ENCODE data around the gene ASXL3. TPM values are rescaled to one million over a fixed set of nuclear protein-coding genes. Genes with fewer than 3 reads are reported as not detected.

ASXL3 gene
- total and polyA plus RNA-seq, 7 donors = 0.01 to 0.41 (median 0.15) TPM; not detected in 2

GRCh38 chr18:33540392-33540791 is 37.6 kb upstream of the ASXL3 start:
- Histone ChIP-seq H3K4me3 (no peak overlapping the region), H3K9me3 (peaks cover 3% of the 10 kb centered on the region), H3K4me1 (no peaks in the 10 kb centered on the region), H3K36me3 (ENCODE audit: insufficient read depth in 1 of 2, low read depth in 1 of 2) (no peaks in the 10 kb centered on the region), H3K27ac (no peak overlapping the region), H3K27me3 (ENCODE audit: insufficient read depth in 3 of 3, low read length in 2 of 3) (no peaks in the 10 kb centered on the region)
- intact Hi-C loops (cut with DNase I) = no loop called here
- no peak for TF ChIP-seq CTCF (IDR thresholded peaks at IDR 0.05)
- DNase-seq (no peak), ATAC-seq (no peak)
- WGBS, 3 donors = 44 to 58% (median 49%) methylated on average over 2 of the region's 2 CpGs

GRCh38 chr18:33541316-33541715 is 36.7 kb upstream of the ASXL3 start:
- H3K27ac ChIP-seq = no peak overlapping the region
- TF ChIP-seq CTCF (IDR thresholded peaks at IDR 0.05) = no peak
- no peaks in the 10 kb centered on the region for H3K27me3 ChIP-seq (ENCODE audit: insufficient read depth in 3 of 3, low read length in 2 of 3)
- intact Hi-C loops (cut with DNase I) = no loop called here
- no peaks in the 10 kb centered on the region for H3K4me1 ChIP-seq
- DNase-seq (no peak), ATAC-seq (no peak)
- peaks cover 3% of the 10 kb centered on the region for H3K9me3 ChIP-seq
- H3K36me3 ChIP-seq (ENCODE audit: insufficient read depth in 1 of 2, low read depth in 1 of 2) = no peaks in the 10 kb centered on the region
- no peak overlapping the region for H3K4me3 ChIP-seq
- WGBS, 3 donors = 78 to 81% (median 80%) methylated on average over 3 of the region's 3 CpGs

GRCh38 chr18:33556846-33557245 is 21.2 kb upstream of the ASXL3 start:
- Histone ChIP-seq H3K27ac (no peak overlapping the region), H3K4me3 (no peak overlapping the region), H3K4me1 (no peaks in the 10 kb centered on the region), H3K9me3 (no peaks in the 10 kb centered on the region), H3K36me3 (ENCODE audit: insufficient read depth in 1 of 2, low read depth in 1 of 2) (no peaks in the 10 kb centered on the region), H3K27me3 (ENCODE audit: insufficient read depth in 3 of 3, low read length in 2 of 3) (no peaks in the 10 kb centered on the region)
- no peak for TF ChIP-seq CTCF (IDR thresholded peaks at IDR 0.05)
- intact Hi-C loops (cut with DNase I) = no loop called here
- ATAC-seq (no peak), DNase-seq (no peak)
- 92 to 98% (median 94%) methylated on average over 2 of the region's 2 CpGs for WGBS, 3 donors

GRCh38 chr18:33557706-33558105 is 20.3 kb upstream of the ASXL3 start:
- H3K9me3 ChIP-seq = no peaks in the 10 kb centered on the region
- no peak overlapping the region for H3K27ac ChIP-seq
- TF ChIP-seq CTCF (IDR thresholded peaks at IDR 0.05) = no peak
- 83 to 90% (median 85%) methylated on average over 3 of the region's 3 CpGs for WGBS, 3 donors
- H3K36me3 ChIP-seq (ENCODE audit: insufficient read depth in 1 of 2, low read depth in 1 of 2) = no peaks in the 10 kb centered on the region
- ATAC-seq = no peak
- no peaks in the 10 kb centered on the region for H3K4me1 ChIP-seq
- DNase-seq = no peak
- H3K4me3 ChIP-seq = no peak overlapping the region
- H3K27me3 ChIP-seq (ENCODE audit: insufficient read depth in 3 of 3, low read length in 2 of 3) = no peaks in the 10 kb centered on the region
- intact Hi-C loops (cut with DNase I) = no loop called here

- Histone ChIP-seq H3K4me1 (no peaks in the 10 kb centered on the region), H3K9me3 (no peaks in the 10 kb centered on the region), H3K4me3 (no peak overlapping the region), H3K27me3 (ENCODE audit: insufficient read depth in 3 of 3, low read length in 2 of 3) (no peaks in the 10 kb centered on the region), H3K36me3 (ENCODE audit: insufficient read depth in 1 of 2, low read depth in 1 of 2) (no peaks in the 10 kb centered on the region), H3K27ac (no peak overlapping the region)
- DNase-seq = no peak
- intact Hi-C loops (cut with DNase I) = no loop called here
- WGBS, 3 donors = 61 to 75% (median 73%) methylated on average over 1 of the region's 1 CpG
- TF ChIP-seq CTCF (IDR thresholded peaks at IDR 0.05) = no peak
- ATAC-seq = no peak
Observed at GRCh38 chr18:33558529-33558928, 19.5 kb upstream of the ASXL3 start.

Data from psoas muscle (tissue), 8 donors.